PC-9 (cell line): ENCODE data around the gene CSNK2A2. TPM values are rescaled to one million over a fixed set of nuclear protein-coding genes. Genes with fewer than 3 reads are reported as not detected.

Source experiments
- BruUV-seq: library from RNA; stranded (reverse); fragments of 400-500 nt; replicated peaks from 2 replicates; lab custom pipeline; 2021; lab: Mats Ljungman, UMichigan
- CTCF ChIA-PET: fragments of 300-600 bp; sonication (Branson Sonifier 250); formaldehyde crosslinking; loops from one replicate; lab custom pipeline; 2022; ENCODE audit warnings: antibody characterized with exemption; lab: Charles Lee
- POLR2A ChIA-PET: fragments of 300-600 bp; sonication (Branson Sonifier 250); formaldehyde crosslinking; loops from one replicate; lab custom pipeline; 2022; ENCODE audit warnings: antibody characterized with exemption; ENCODE audit not compliant: unreplicated experiment; lab: Charles Lee
- DNase-seq, 2 experiments: peaks; one replicate each; pipeline versions ENCODE4 v3.0.0 to v3.0.0-alpha.2; 2015 to 2022; ENCODE audit warnings: mixed read lengths in 1 of 2
- H2AFZ ChIP-seq: fragments of 200-600 bp; sonication (generic); 2 replicates; pipeline ENCODE4 v1.8.1; 2017; ENCODE audit warnings: antibody characterized with exemption
- H3F3A ChIP-seq: fragments of 200-600 bp; sonication (generic); 2 replicates; pipeline ENCODE4 v1.8.1; 2017; ENCODE audit warnings: antibody characterized with exemption, mild to moderate bottlenecking, low read depth; ENCODE audit not compliant: insufficient read depth
- H3K27ac ChIP-seq: fragments of 200-600 bp; sonication (generic); 2 replicates; pipeline ENCODE4 v1.6.1; 2016; ENCODE audit warnings: mixed run types
- H3K27me3 ChIP-seq: fragments of 200-600 bp; sonication (generic); 2 replicates; pipeline ENCODE4 v1.6.1; 2016; ENCODE audit warnings: low read depth, mixed run types; ENCODE audit not compliant: insufficient read depth
- H3K36me3 ChIP-seq: fragments of 200-600 bp; sonication (generic); 2 replicates; pipeline ENCODE4 v1.6.1; 2016; ENCODE audit warnings: low read depth, mixed run types
- H3K4me1 ChIP-seq: fragments of 200-600 bp; sonication (generic); replicated peaks from 2 replicates; pipeline ENCODE4 v1.6.1; 2016; ENCODE audit warnings: mixed run types; ENCODE audit not compliant: insufficient read depth
- H3K4me2 ChIP-seq: fragments of 200-600 bp; sonication (generic); 2 replicates; pipeline ENCODE4 v1.6.1; 2017; ENCODE audit warnings: mixed run types
- H3K4me3 ChIP-seq: fragments of 200-600 bp; sonication (generic); 2 replicates; pipeline ENCODE4 v1.6.1; 2016; ENCODE audit warnings: mixed run types
- H3K79me2 ChIP-seq: fragments of 200-600 bp; sonication (generic); 2 replicates; pipeline ENCODE4 v1.6.1; 2017; ENCODE audit warnings: low read depth, mixed run types
- H3K9me2 ChIP-seq: fragments of 200-600 bp; sonication (generic); 2 replicates; pipeline ENCODE4 v1.8.1; 2017; ENCODE audit warnings: mild to moderate bottlenecking; ENCODE audit not compliant: insufficient read depth
- H3K9me3 ChIP-seq: fragments of 200-600 bp; sonication (generic); 2 replicates; pipeline ENCODE4 v1.8.1; 2016; ENCODE audit warnings: low read depth; ENCODE audit not compliant: insufficient read depth
- H4K20me1 ChIP-seq: fragments of 200-600 bp; sonication (generic); 2 replicates; pipeline ENCODE4 v1.8.1; 2017; ENCODE audit not compliant: insufficient read depth
- CTCF ChIP-seq: fragments of 200-600 bp; sonication (generic); conservative IDR thresholded peaks from 2 replicates; pipeline ENCODE4 v1.6.1; 2017; ENCODE audit warnings: mixed run types, antibody characterized with exemption, mild to moderate bottlenecking, moderate library complexity
- EZH2 ChIP-seq: fragments of 200-600 bp; sonication (generic); IDR thresholded peaks from 2 replicates; pipeline ENCODE4 v1.8.0; 2017; ENCODE audit warnings: antibody characterized with exemption, low read depth
- intact Hi-C: fragments of 100-400 bp; cut with micrococcal nuclease; formaldehyde crosslinking; loops from one replicate; pipeline ENCODE4 v1.10.0; 2022; ENCODE audit not compliant: unreplicated experiment
- total RNA-seq: library from RNA; stranded (reverse); gene quantifications from 2 replicates; pipeline ENCODE4 v1.2.3, GENCODE V29; 2021

CSNK2A2 gene
- total RNA-seq, 1 experiment from 2014 or later = 100 TPM

- DNase-seq = peak; percentile 72 to 92
- H3K36me3 ChIP-seq = no peaks in the 10 kb centered on the region
- no peaks in the 10 kb centered on the region for H4K20me1 ChIP-seq
- no peak overlapping the region for H2AFZ ChIP-seq
- BruUV-seq = no TSS peak
- H3F3A ChIP-seq = peaks cover 12% of the 10 kb centered on the region; the same call in 1 of the 2 replicates
- no peaks in the 10 kb centered on the region for H3K9me2 ChIP-seq
- peak overlapping the region; percentile 62 for H3K4me2 ChIP-seq
- TF ChIP-seq EZH2 (no peak), CTCF (no peak)
- H3K9me3 ChIP-seq = no peaks in the 10 kb centered on the region
- intact Hi-C loops = no loop called here
- H3K79me2 ChIP-seq = no peaks in the 10 kb centered on the region
- H3K4me1 ChIP-seq = peaks cover 25% of the 10 kb centered on the region
- no peaks in the 10 kb centered on the region for H3K27me3 ChIP-seq
- H3K4me3 ChIP-seq = peak overlapping the region; percentile 29; the same call in 1 of the 2 replicates
- CTCF ChIA-PET = interaction anchor here (0.7 kb wide), 1 partner anchor 94 kb away, joined by 4 read pairs; the partner anchor contains the start of gene CFAP20
- POLR2A ChIA-PET = interaction anchor here (0.6 to 0.7 kb wide), 2 partner anchors 20 to 95 kb away, joined by 3 to 7 read pairs; no protein-coding TSS in a partner anchor
- peak overlapping the region; percentile 53 for H3K27ac ChIP-seq
Observed at GRCh38 chr16:58222532-58223316, 24.8 kb upstream of the CSNK2A2 start.

GRCh38 chr16:58219432-58219831, 21.5 kb upstream of the CSNK2A2 start:
- DNase-seq = no peak
- no TSS peak for BruUV-seq
- peaks cover 28% of the 10 kb centered on the region for H3K4me1 ChIP-seq
- H2AFZ ChIP-seq = no peak overlapping the region
- no peak overlapping the region for H3K27ac ChIP-seq
- no peaks in the 10 kb centered on the region for H3K79me2 ChIP-seq
- no peaks in the 10 kb centered on the region for H3K9me3 ChIP-seq
- no peak overlapping the region for H3K4me3 ChIP-seq
- intact Hi-C loops = no loop called here
- no peaks in the 10 kb centered on the region for H4K20me1 ChIP-seq
- H3K27me3 ChIP-seq = no peaks in the 10 kb centered on the region
- H3F3A ChIP-seq = peaks cover 12% of the 10 kb centered on the region; the same call in 1 of the 2 replicates
- H3K36me3 ChIP-seq = no peaks in the 10 kb centered on the region
- ChIA-PET CTCF (no interaction called here), POLR2A (no interaction called here)
- TF ChIP-seq CTCF = no peak
- TF ChIP-seq EZH2 = no peak
- no peaks in the 10 kb centered on the region for H3K9me2 ChIP-seq
- no peak overlapping the region for H3K4me2 ChIP-seq

GRCh38 chr16:58218786-58219185, 20.9 kb upstream of the CSNK2A2 start:
- Histone ChIP-seq H2AFZ (no peak overlapping the region), H3K27ac (no peak overlapping the region), H3K9me2 (no peaks in the 10 kb centered on the region), H3K9me3 (no peaks in the 10 kb centered on the region), H3F3A (peaks cover 12% of the 10 kb centered on the region; the same call in 1 of the 2 replicates), H3K4me1 (peaks cover 28% of the 10 kb centered on the region), H4K20me1 (no peaks in the 10 kb centered on the region), H3K27me3 (no peaks in the 10 kb centered on the region), H3K4me2 (no peak overlapping the region), H3K36me3 (no peaks in the 10 kb centered on the region), H3K79me2 (no peaks in the 10 kb centered on the region), H3K4me3 (no peak overlapping the region)
- CTCF ChIA-PET = no interaction called here
- no peak for DNase-seq
- POLR2A ChIA-PET = no interaction called here
- TF ChIP-seq EZH2 = no peak
- BruUV-seq = no TSS peak
- intact Hi-C loops = no loop called here
